Epithelial cell of esophagus (primary cell): ENCODE results near the gene GPR3.

ENCODE experiments used
- DNase-seq: peaks from one replicate; pipeline ENCODE4 v3.0.0; 2010; ENCODE audit warnings: low read depth
- H3K4me3 ChIP-seq: 2 replicates; pipeline ENCODE4 v1.5.1; 2011; ENCODE audit warnings: mild to moderate bottlenecking, low read length, control low read depth
- CTCF ChIP-seq: IDR thresholded peaks from 2 replicates; pipeline ENCODE4 v1.5.1; 2011; ENCODE audit warnings: low read depth, mild to moderate bottlenecking, low read length, control low read depth, inconsistent platforms; ENCODE audit not compliant: insufficient read depth; ENCODE audit errors: missing control alignments

The GPR3 gene

GRCh38 chr1:27410709-27411108, 18.3 kb downstream of the GPR3 start:
- DNase-seq = no peak
- no peak for TF ChIP-seq CTCF

GRCh38 chr1:27412502-27412901, 20.1 kb downstream of the GPR3 start:
- DNase-seq = no peak
- TF ChIP-seq CTCF = no peak
- H3K4me3 ChIP-seq = no peak overlapping the region

More at GRCh38 chr1:27410709-27411108, 18.3 kb downstream of the GPR3 start:
- no peak overlapping the region for H3K4me3 ChIP-seq

GRCh38 chr1:27413004-27413403, 20.6 kb downstream of the GPR3 start:
- TF ChIP-seq CTCF = no peak
- no peak overlapping the region for H3K4me3 ChIP-seq
- peak; percentile 57 for DNase-seq

GRCh38 chr1:27414091-27414490, 21.7 kb downstream of the GPR3 start:
- DNase-seq = no peak
- no peak for TF ChIP-seq CTCF
- no peak overlapping the region for H3K4me3 ChIP-seq

GRCh38 chr1:27416387-27417111, 24.1 kb downstream of the GPR3 start:
- no peak overlapping the region for H3K4me3 ChIP-seq
- peak; percentile 77 for TF ChIP-seq CTCF
- peak; percentile 81 for DNase-seq

- no peak for TF ChIP-seq CTCF
- DNase-seq = no peak
- no peak overlapping the region for H3K4me3 ChIP-seq
Observed at GRCh38 chr1:27417713-27418112, 25.3 kb downstream of the GPR3 start.
